Ectodermal cell (in vitro differentiated cells): ENCODE results near the gene SSR2.
"Not testable (repeated sequence)": the region's sequence is repeated elsewhere in the genome, so short reads cannot be mapped to it uniquely, and the experiment has no call there.

Source experiments
- H3K27ac ChIP-seq: 2 replicates; pipeline ENCODE4 v1.7.0; 2013; ENCODE audit warnings: mild to moderate bottlenecking, low read depth, low read length; ENCODE audit not compliant: insufficient read depth, poor library complexity, severe bottlenecking
- H3K27me3 ChIP-seq: 2 replicates; pipeline ENCODE4 v1.7.0; 2013; ENCODE audit warnings: mild to moderate bottlenecking, low read length; ENCODE audit not compliant: insufficient read depth, control insufficient read depth, poor library complexity, severe bottlenecking
- H3K36me3 ChIP-seq: one replicate; pipeline ENCODE4 v1.7.0; 2013; ENCODE audit warnings: low read length; ENCODE audit not compliant: control insufficient read depth, insufficient read depth
- H3K4me1 ChIP-seq: one replicate; pipeline ENCODE4 v1.7.0; 2013; ENCODE audit warnings: low read length; ENCODE audit not compliant: control insufficient read depth, insufficient read depth
- H3K4me3 ChIP-seq: 2 replicates; pipeline ENCODE4 v1.7.0; 2013; ENCODE audit warnings: low read depth, low read length, control low read depth; ENCODE audit not compliant: insufficient read depth
- H3K9me3 ChIP-seq: 2 replicates; pipeline ENCODE4 v1.7.0; 2013; ENCODE audit warnings: mild to moderate bottlenecking, low read length, moderate library complexity; ENCODE audit not compliant: control insufficient read depth
- WGBS, 2 experiments: methylation state at CpG; one replicate each; pipeline ENCODE4 v1.1.7; 2013; ENCODE audit warnings: missing lambda C conversion rate in 2 of 2; 5-methylcytosine and 5-hydroxymethylcytosine counted together

Gene SSR2

GRCh38 chr1:155999964-156000363 is 20.8 kb downstream of the SSR2 start:
- no peak overlapping the region for H3K4me3 ChIP-seq
- peaks cover 5% of the 10 kb centered on the region for H3K4me1 ChIP-seq
- no peaks in the 10 kb centered on the region for H3K9me3 ChIP-seq
- no peaks in the 10 kb centered on the region for H3K36me3 ChIP-seq
- no peaks in the 10 kb centered on the region for H3K27me3 ChIP-seq
- WGBS, 2 experiments = 96 to 100% methylated on average over 1 of the region's 1 CpG
- H3K27ac ChIP-seq = no peak overlapping the region

GRCh38 chr1:155996166-155996565 is 24.6 kb downstream of the SSR2 start:
- Histone ChIP-seq H3K4me3 (no peak overlapping the region), H3K4me1 (no peaks in the 10 kb centered on the region), H3K9me3 (no peaks in the 10 kb centered on the region), H3K36me3 (no peaks in the 10 kb centered on the region), H3K27me3 (no peaks in the 10 kb centered on the region), H3K27ac (no peak overlapping the region)
- WGBS, 2 experiments = 75 to 76% methylated on average over 2 of the region's 2 CpGs

GRCh38 chr1:155993595-155993994 is 27.2 kb downstream of the SSR2 start:
- no peaks in the 10 kb centered on the region for H3K27me3 ChIP-seq
- H3K36me3 ChIP-seq = no peaks in the 10 kb centered on the region
- 93% methylated on average over 3 of the region's 3 CpGs for WGBS, 2 experiments
- H3K4me1 ChIP-seq = no peaks in the 10 kb centered on the region
- no peak overlapping the region for H3K27ac ChIP-seq
- H3K4me3 ChIP-seq = no peak overlapping the region
- no peaks in the 10 kb centered on the region for H3K9me3 ChIP-seq

GRCh38 chr1:155990005-155990739 is 30.6 kb downstream of the SSR2 start:
- H3K36me3 ChIP-seq = no peaks in the 10 kb centered on the region
- no peak overlapping the region for H3K4me3 ChIP-seq
- H3K27me3 ChIP-seq = no peaks in the 10 kb centered on the region
- 94 to 95% methylated on average over 5 to 6 of the region's 6 CpGs for WGBS, 2 experiments
- no peaks in the 10 kb centered on the region for H3K4me1 ChIP-seq
- H3K9me3 ChIP-seq = no peaks in the 10 kb centered on the region
- no peak overlapping the region for H3K27ac ChIP-seq

GRCh38 chr1:155989242-155990004 is 31.3 kb downstream of the SSR2 start:
- Histone ChIP-seq H3K4me1 (peaks cover under 1% of the 10 kb centered on the region), H3K4me3 (no peak overlapping the region), H3K27ac (no peak overlapping the region), H3K9me3 (no peaks in the 10 kb centered on the region), H3K36me3 (no peaks in the 10 kb centered on the region), H3K27me3 (no peaks in the 10 kb centered on the region)
- 64 to 65% methylated on average over 9 of the region's 9 CpGs for WGBS, 2 experiments

GRCh38 chr1:155984903-155985645 is 35.7 kb downstream of the SSR2 start:
- not testable (repeated sequence) for H3K4me1 ChIP-seq, H3K27me3 ChIP-seq, H3K36me3 ChIP-seq, H3K4me3 ChIP-seq, H3K9me3 ChIP-seq, H3K27ac ChIP-seq
- WGBS, 2 experiments = 95 to 97% methylated on average over 10 to 11 of the region's 11 CpGs

- no peak overlapping the region for H3K27ac ChIP-seq
Observed at GRCh38 chr1:155984341-155984740, 36.4 kb downstream of the SSR2 start.

GRCh38 chr1:155983191-155984024 is 37.3 kb downstream of the SSR2 start:
- Histone ChIP-seq H3K27me3 (no peaks in the 10 kb centered on the region), H3K9me3 (no peaks in the 10 kb centered on the region), H3K27ac (peak overlapping the region; percentile 44), H3K4me1 (peaks cover 16% of the 10 kb centered on the region), H3K36me3 (no peaks in the 10 kb centered on the region), H3K4me3 (no peak overlapping the region)
- WGBS, 2 experiments = 73 to 75% methylated on average over 4 of the region's 4 CpGs

More at GRCh38 chr1:155984341-155984740, 36.4 kb downstream of the SSR2 start:
- H3K4me1 ChIP-seq = peaks cover 14% of the 10 kb centered on the region
- H3K4me3 ChIP-seq = no peak overlapping the region
- H3K27me3 ChIP-seq = no peaks in the 10 kb centered on the region
- no peaks in the 10 kb centered on the region for H3K36me3 ChIP-seq
- WGBS, 2 experiments = 52 to 62% methylated on average over 7 of the region's 7 CpGs
- H3K9me3 ChIP-seq = no peaks in the 10 kb centered on the region

GRCh38 chr1:155982106-155982505 is 38.6 kb downstream of the SSR2 start:
- peaks cover 16% of the 10 kb centered on the region for H3K4me1 ChIP-seq
- no peaks in the 10 kb centered on the region for H3K36me3 ChIP-seq
- WGBS, 2 experiments = 91 to 94% methylated on average over 7 of the region's 7 CpGs
- no peaks in the 10 kb centered on the region for H3K9me3 ChIP-seq
- H3K27ac ChIP-seq = no peak overlapping the region
- no peaks in the 10 kb centered on the region for H3K27me3 ChIP-seq
- no peak overlapping the region for H3K4me3 ChIP-seq
